Stimulated activated CD8-positive, alpha-beta memory T cell treated with anti-CD3 and anti-CD28 coated beads, Interleukin-12 subunit alpha, Interleukin-12 subunit beta, amount 100 ng/mL, for 4 hours (primary cell): Measurements from ENCODE around the gene ANKRD33.

Source experiments
- DNase-seq: peaks from one replicate; pipeline ENCODE4 v3.0.0-alpha.2; 2020; ENCODE audit warnings: low read depth

ANKRD33 gene

GRCh38 chr12:51904951-51905470 is 17.1 kb downstream of the ANKRD33 start:
- DNase-seq: no peak

GRCh38 chr12:51905471-51906429 is 17.8 kb downstream of the ANKRD33 start:
- no peak for DNase-seq

- no peak for DNase-seq
Observed at GRCh38 chr12:51906430-51907082, 18.7 kb downstream of the ANKRD33 start.

GRCh38 chr12:51907083-51907855 is 19.4 kb downstream of the ANKRD33 start, which contains the start of gene ACVRL1:
Gene ACVRL1, plus strand, starts transcription at chr12:51907504. Its CDS starts 4,971 bp downstream, at chr12:51912475.
- DNase-seq: no peak

- no peak for DNase-seq
Observed at GRCh38 chr12:51907856-51908425, 20.0 kb downstream of the ANKRD33 start.

GRCh38 chr12:51908876-51909592 is 21.1 kb downstream of the ANKRD33 start:
- no peak for DNase-seq

- DNase-seq: no peak
Observed at GRCh38 chr12:51910168-51910567, 22.3 kb downstream of the ANKRD33 start.

- no peak for DNase-seq
Observed at GRCh38 chr12:51910691-51911090, 22.8 kb downstream of the ANKRD33 start.

GRCh38 chr12:51911307-51911706 is 23.4 kb downstream of the ANKRD33 start:
- no peak for DNase-seq

- DNase-seq: no peak
Observed at GRCh38 chr12:51911788-51912711, 24.1 kb downstream of the ANKRD33 start.

GRCh38 chr12:51913071-51914033 is 25.4 kb downstream of the ANKRD33 start:
- DNase-seq: no peak

- no peak for DNase-seq
Observed at GRCh38 chr12:51914034-51914923, 26.4 kb downstream of the ANKRD33 start.

- no peak for DNase-seq
Observed at GRCh38 chr12:51915003-51915625, 27.2 kb downstream of the ANKRD33 start.

- no peak for DNase-seq
Observed at GRCh38 chr12:51915951-51916350, 28.0 kb downstream of the ANKRD33 start.

- DNase-seq: no peak
Observed at GRCh38 chr12:51917041-51917590, 29.2 kb downstream of the ANKRD33 start.

GRCh38 chr12:51917746-51918453 is 30.0 kb downstream of the ANKRD33 start:
- no peak for DNase-seq
